Stimulated activated effector memory CD8-positive, alpha-beta T cell treated with anti-CD3 and anti-CD28 coated beads, Interleukin-12 subunit alpha, Interleukin-12 subunit beta, amount 100 ng/mL, for 72 hours (primary cell): ENCODE measurements around the gene PRR19.

Experiments used
- ATAC-seq: fragments of 150-1000 bp; cut with Tn5 transposase; 2 replicates; pipeline ENCODE4 v1.10.0; 2021
- DNase-seq, 2 donors: peaks; one replicate each; pipeline ENCODE4 v3.0.0; 2021 to 2022; ENCODE audit warnings: low spot score in 2 of 2
- H3K27ac Mint-ChIP-seq: one replicate; pipeline ENCODE4 v1.8.0; 2022; ENCODE audit warnings: mild to moderate bottlenecking, mixed read lengths
- H3K36me3 Mint-ChIP-seq: one replicate; pipeline ENCODE4 v1.8.0; 2022; ENCODE audit warnings: mild to moderate bottlenecking, mixed read lengths
- H3K4me1 Mint-ChIP-seq: one replicate; pipeline ENCODE4 v1.8.0; 2022; ENCODE audit warnings: mixed read lengths
- H3K4me3 Mint-ChIP-seq: one replicate; pipeline ENCODE4 v1.8.0; 2022; ENCODE audit warnings: mild to moderate bottlenecking, mixed read lengths
- H3K9me3 Mint-ChIP-seq: one replicate; pipeline ENCODE4 v1.8.0; 2022; ENCODE audit warnings: mixed read lengths

The PRR19 gene

DNA sequence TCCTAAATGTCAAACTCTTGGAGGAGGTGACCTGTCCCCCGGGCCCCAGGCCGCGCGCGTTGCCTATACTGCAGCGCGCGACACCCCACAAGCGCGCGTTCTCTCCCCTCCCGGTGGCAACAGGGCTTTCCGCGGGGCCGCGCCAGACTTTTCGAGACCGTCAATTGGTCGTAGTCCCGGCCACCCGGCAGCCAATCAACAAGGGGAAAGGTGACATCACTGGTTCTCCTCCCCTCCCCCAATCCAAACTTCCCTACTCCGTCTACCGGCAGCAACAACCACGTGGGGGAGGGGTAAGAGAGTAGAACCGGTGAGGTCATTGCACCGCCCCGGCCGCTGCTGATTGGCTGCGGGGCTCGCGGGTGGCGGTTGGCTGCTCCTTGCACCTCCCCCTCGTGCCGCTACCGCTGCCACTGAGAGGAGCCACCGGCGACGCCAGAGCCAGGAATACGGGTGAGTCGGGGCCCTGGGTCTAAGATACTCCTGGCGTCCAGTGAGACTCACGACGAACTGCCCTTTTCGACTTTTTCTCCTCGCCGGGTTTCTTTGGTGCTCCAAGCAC is 33.7 kb upstream of the PRR19 start:
- Mint-ChIP-seq H3K4me3 (no peak overlapping the region), H3K27ac (no peak overlapping the region), H3K4me1 (no peaks in the 10 kb centered on the region), H3K9me3 (no peaks in the 10 kb centered on the region), H3K36me3 (peaks cover 12% of the 10 kb centered on the region)
- DNase-seq, result peak in 1 of 2 donors; percentile 93
- ATAC-seq, result peak; percentile 75

DNA sequence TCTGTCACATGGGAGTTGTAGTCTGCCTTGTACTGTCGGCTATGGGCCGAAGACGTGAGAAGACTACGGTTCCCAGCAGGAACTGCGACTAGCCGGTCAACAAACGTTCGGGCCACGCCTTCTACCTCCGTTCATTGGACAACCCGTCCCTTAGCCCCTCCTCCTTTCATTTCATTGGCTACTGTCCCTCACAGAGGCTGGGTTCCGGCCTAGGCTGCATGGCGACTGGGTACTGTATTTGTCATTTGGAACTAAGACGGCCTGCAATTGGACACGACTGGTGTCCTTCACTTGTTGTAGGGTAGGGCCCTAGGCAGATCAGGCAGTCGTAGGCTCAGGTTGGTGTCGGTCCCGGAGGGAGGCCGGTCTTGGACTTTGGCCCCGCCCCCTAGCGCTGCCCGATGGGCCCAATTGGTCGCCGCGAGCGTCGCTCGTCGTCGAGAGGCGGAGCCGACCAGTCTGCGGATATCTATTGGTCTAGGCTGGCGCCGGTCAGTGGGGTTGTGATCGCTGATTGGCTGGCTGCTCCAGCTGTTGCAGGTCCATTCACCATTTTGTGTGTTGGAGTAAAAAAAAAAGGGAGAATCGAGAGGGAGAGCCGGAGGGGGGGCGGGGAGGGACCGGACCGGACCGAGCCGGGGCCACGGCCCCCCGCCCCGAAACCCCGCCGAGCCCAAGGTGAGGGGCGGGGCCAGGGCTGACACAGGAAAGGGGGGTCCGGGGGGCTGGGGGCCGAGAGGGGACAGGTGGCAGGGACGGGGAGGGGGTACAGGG is 33.0 kb upstream of the PRR19 start, which contains the start of gene CIC:
Gene CIC (plus strand): TSS at position 549 of the 774 bp plus-strand sequence. CDS start 2,532 bp downstream, outside the sequence.
- ATAC-seq, result peak; percentile 90
- peaks cover 6% of the 10 kb centered on the region for H3K4me1 Mint-ChIP-seq
- H3K36me3 Mint-ChIP-seq, result peaks cover 18% of the 10 kb centered on the region
- peak; percentile 95 to 99 for DNase-seq
- no peak within 1 kb of the TSS for H3K4me3 Mint-ChIP-seq
- H3K9me3 Mint-ChIP-seq, result no peaks in the 10 kb centered on the region
- no peak within 1 kb of the TSS for H3K27ac Mint-ChIP-seq

DNA sequence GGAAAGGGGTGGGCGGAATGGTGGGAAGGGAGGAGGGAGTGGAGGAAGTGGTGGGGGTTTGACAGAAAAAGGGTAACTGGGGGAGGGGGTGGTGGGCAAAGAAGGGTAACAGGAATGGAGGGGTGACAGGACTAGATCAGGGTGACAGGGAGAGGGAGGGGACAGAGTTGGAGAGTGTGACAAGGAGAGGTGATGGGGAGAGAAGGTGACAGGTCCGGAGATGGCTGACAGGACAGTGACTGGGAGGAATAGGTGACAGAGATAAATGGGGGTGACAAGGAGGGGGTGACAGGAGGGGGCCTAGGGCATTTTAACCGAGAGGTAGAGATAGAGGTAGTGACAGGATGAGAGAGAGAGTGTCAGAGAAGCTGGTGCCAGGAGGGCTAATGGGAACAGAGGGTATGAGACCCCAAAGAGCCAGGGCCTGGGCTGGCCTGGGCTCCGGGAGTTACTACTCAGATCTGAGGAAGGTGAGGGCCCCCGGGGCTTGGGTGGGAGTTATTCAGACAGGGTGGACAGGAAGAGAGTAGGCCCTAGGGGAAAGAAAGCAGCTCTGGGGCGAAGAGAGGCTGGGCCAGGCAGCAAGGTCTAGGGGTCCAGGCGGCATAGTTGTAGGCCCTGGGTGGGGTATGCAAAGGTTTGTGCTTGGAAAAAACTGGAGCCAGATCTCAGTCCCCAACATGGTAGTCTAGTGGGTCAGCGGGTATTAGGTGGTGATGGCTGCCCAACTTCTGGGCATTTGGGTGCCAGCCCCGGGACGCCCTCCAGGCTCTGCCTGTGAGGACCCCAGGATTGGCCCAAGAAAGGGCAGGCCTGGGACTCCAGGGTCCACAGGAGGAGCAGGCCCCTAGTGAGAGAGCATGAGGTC is 32.2 kb upstream of the PRR19 start:
- no peak overlapping the region for H3K4me3 Mint-ChIP-seq
- DNase-seq, result no peak
- no peaks in the 10 kb centered on the region for H3K9me3 Mint-ChIP-seq
- ATAC-seq, result no peak
- peaks cover 26% of the 10 kb centered on the region for H3K36me3 Mint-ChIP-seq
- no peak overlapping the region for H3K27ac Mint-ChIP-seq
- peaks cover 14% of the 10 kb centered on the region for H3K4me1 Mint-ChIP-seq

DNA sequence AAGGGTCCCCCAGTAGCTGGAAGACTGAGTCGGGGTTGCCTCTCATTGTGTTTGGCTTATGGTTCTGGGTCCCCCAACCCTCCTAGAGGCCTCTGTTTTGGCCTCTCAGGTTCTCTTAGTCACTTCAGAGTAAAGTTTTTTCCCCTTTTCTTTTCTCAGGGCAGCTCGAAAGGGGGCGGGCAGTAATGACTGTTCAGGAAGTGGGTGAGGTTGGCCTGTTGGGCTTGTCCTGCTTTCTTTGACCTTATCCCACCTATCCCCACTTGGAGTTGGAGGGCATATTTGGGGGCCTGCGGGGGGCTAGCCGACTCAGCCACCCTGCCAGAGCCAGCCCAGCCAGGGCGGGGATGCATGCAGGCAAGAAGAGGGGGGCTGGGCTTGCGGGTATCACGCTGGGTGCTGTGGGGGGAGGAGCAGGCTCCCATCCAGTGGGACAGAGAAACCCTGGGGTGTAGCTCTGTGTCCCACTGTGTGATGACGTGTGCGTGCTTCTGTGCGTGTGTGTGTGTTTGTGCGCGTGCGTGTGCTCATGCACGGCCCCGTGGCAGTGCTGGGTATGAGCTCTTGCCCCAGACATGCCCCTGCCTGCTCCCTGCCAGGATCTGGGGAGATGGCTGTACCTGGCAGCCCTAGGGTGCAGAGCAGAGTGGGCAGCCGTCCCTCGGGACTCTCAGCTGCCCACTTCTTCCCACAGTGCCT is 31.4 kb upstream of the PRR19 start:
- no peak overlapping the region for H3K27ac Mint-ChIP-seq
- H3K36me3 Mint-ChIP-seq, result peaks cover 34% of the 10 kb centered on the region
- peak; percentile 26 for ATAC-seq
- no peak overlapping the region for H3K4me3 Mint-ChIP-seq
- peak; percentile 58 to 81 for DNase-seq
- no peaks in the 10 kb centered on the region for H3K9me3 Mint-ChIP-seq
- peaks cover 22% of the 10 kb centered on the region for H3K4me1 Mint-ChIP-seq

DNA sequence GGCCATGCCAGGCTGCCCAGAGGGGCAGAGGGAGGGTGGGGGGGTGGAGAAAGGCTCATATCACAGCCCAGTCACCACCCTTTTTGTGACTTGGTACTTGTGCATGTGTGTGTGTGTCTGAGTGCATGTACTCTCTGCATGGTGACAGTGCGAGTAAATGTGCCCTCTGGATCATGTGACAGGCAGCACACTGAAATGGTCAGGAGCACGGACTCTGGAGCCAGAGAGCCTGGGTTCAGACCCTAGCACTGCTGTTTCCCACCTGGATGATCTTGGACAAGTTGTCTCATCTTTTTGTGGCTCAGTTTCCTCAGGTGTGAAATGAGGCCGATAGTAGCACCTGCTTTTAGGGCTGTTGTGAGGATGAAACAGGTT is 30.9 kb upstream of the PRR19 start:
- ATAC-seq (no peak), DNase-seq (no peak)
- Mint-ChIP-seq H3K27ac (no peak overlapping the region), H3K36me3 (peaks cover 40% of the 10 kb centered on the region), H3K4me3 (no peak overlapping the region), H3K4me1 (peaks cover 28% of the 10 kb centered on the region), H3K9me3 (no peaks in the 10 kb centered on the region)

DNA sequence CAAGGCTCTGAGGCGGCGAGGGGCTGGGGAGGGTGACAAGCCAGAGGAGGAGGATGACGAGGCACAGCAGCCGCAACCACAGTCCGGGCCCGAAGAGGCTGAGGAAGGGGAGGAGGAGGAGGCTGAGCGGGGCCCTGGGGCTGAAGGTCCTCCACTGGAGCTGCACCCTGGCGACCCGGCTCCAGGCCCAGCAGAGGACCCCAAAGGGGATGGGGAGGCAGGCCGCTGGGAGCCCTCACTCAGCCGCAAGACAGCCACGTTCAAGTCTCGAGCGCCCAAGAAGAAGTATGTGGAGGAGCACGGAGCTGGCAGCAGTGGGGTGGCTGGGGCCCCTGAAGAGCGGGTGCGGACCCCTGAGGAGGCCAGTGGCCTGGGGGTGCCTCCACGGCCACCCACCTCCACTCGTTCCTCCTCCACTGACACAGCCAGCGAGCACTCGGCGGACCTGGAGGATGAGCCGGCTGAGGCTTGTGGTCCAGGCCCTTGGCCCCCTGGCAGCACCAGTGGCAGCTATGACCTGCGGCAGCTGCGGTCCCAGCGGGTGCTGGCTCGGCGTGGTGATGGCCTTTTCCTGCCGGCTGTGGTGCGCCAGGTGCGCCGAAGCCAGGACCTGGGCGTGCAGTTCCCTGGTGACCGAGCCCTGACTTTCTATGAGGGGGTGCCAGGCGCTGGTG is 29.9 kb upstream of the PRR19 start:
- H3K36me3 Mint-ChIP-seq, result peaks cover 43% of the 10 kb centered on the region
- DNase-seq (no peak), ATAC-seq (no peak)
- H3K9me3 Mint-ChIP-seq, result no peaks in the 10 kb centered on the region
- H3K4me1 Mint-ChIP-seq, result peaks cover 37% of the 10 kb centered on the region
- H3K27ac Mint-ChIP-seq, result no peak overlapping the region
- H3K4me3 Mint-ChIP-seq, result no peak overlapping the region

DNA sequence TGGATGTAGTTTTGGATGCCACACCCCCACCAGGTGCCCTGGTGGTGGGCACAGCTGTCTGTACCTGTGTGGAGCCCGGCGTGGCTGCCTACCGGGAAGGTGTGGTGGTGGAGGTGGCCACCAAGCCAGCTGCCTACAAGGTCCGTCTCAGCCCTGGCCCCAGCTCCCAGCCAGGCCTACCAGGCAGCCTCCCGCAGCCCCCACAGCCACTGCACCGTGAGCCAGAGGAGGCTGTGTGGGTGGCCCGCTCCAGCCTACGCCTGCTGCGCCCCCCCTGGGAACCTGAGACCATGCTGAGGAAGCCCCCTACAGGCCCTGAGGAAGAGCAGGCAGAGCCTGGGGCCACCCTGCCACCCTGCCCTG is 29.4 kb upstream of the PRR19 start:
- no peak overlapping the region for H3K27ac Mint-ChIP-seq
- peaks cover 47% of the 10 kb centered on the region for H3K36me3 Mint-ChIP-seq
- ATAC-seq, result no peak

DNA sequence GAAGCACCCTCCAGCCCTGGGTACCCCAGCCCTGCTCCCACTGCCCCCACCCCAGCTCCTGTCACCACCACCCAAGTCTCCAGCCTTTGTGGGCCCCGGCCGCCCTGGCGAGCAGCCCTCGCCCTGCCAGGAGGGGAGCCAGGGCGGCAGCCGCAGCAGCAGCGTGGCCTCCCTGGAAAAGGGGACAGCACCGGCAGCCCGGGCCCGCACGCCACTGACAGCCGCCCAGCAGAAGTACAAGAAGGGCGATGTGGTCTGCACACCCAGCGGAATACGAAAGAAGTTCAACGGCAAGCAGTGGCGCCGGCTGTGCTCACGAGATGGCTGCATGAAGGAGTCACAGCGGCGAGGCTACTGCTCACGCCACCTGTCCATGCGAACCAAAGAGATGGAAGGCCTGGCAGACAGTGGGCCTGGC is 28.9 kb upstream of the PRR19 start:
- Mint-ChIP-seq H3K9me3 (no peaks in the 10 kb centered on the region), H3K36me3 (peaks cover 52% of the 10 kb centered on the region), H3K4me3 (no peak overlapping the region), H3K4me1 (peaks cover 45% of the 10 kb centered on the region), H3K27ac (no peak overlapping the region)
- ATAC-seq (no peak), DNase-seq (no peak)

More for the DNA sequence above, 29.4 kb upstream of the PRR19 start:
- Mint-ChIP-seq H3K4me1 (peaks cover 40% of the 10 kb centered on the region), H3K4me3 (no peak overlapping the region), H3K9me3 (no peaks in the 10 kb centered on the region)
- no peak for DNase-seq

DNA sequence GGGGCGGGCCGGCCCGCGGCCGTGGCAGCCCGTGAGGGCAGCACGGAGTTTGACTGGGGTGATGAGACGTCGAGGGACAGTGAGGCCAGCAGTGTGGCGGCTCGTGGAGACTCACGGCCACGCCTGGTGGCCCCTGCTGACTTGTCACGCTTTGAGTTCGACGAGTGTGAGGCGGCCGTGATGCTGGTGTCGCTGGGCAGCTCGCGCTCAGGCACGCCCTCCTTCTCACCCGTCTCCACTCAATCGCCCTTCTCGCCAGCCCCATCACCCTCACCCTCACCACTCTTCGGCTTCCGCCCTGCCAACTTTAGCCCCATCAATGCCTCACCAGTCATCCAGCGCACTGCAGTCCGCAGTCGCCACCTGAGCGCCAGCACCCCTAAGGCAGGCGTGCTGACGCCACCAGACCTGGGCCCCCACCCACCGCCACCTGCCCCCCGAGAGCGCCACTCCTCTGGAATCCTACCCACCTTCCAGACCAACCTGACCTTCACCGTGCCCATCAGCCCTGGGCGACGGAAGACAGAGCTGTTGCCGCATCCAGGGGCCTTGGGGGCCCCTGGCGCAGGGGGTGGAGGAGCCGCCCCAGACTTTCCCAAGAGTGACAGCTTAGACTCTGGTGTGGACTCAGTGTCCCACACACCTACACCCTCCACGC is 28.4 kb upstream of the PRR19 start:
- DNase-seq (no peak), ATAC-seq (no peak)
- Mint-ChIP-seq H3K36me3 (peaks cover 58% of the 10 kb centered on the region), H3K9me3 (no peaks in the 10 kb centered on the region), H3K4me3 (no peak overlapping the region), H3K4me1 (peaks cover 51% of the 10 kb centered on the region), H3K27ac (no peak overlapping the region)

DNA sequence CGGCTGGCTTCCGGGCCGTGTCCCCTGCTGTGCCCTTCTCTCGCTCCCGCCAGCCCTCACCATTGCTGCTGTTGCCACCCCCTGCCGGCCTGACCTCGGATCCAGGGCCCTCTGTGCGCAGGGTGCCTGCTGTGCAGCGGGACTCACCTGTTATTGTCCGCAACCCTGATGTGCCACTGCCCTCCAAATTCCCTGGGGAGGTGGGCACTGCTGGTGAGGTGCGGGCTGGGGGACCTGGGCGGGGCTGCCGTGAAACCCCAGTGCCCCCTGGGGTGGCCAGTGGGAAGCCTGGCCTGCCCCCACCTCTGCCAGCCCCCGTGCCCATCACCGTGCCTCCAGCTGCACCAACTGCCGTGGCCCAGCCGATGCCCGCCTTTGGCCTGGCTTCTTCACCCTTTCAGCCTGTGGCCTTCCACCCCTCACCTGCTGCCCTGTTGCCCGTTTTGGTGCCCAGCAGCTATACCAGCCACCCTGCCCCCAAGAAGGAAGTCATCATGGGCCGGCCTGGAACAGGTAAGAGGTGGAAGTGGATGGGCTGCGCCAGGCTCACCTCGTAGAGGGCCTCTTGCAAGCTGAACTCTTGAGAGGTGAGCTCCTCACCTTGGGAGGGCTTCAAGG is 27.8 kb upstream of the PRR19 start:
- H3K4me1 Mint-ChIP-seq, result peaks cover 57% of the 10 kb centered on the region
- ATAC-seq (no peak), DNase-seq (no peak)
- no peak overlapping the region for H3K27ac Mint-ChIP-seq
- no peaks in the 10 kb centered on the region for H3K9me3 Mint-ChIP-seq
- no peak overlapping the region for H3K4me3 Mint-ChIP-seq
- peaks cover 63% of the 10 kb centered on the region for H3K36me3 Mint-ChIP-seq

DNA sequence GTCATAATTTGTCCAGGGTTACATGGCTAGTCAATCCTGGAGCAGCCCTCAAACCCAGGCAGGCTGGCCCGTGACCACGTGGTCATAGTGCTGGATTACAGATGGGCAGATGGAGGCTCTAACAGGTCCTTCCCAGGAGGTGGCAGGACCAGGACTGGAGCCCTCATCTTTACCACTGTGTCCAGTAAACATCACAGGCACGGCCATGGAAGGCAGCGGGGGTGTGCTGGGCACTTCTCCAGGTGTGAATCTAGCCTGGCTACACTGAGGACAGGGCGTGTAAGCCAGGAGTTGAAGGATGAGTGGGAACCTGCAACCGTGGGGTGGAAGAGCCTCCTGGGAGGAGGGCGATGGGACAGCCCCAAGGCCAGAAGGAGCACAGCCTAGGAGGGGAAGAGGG is 26.8 kb upstream of the PRR19 start:
- H3K9me3 Mint-ChIP-seq, result no peaks in the 10 kb centered on the region
- H3K4me3 Mint-ChIP-seq, result peak overlapping the region; percentile 51
- no peak for DNase-seq
- no peak for ATAC-seq
- peak overlapping the region; percentile 77 for H3K27ac Mint-ChIP-seq
- peaks cover 70% of the 10 kb centered on the region for H3K36me3 Mint-ChIP-seq
- peaks cover 64% of the 10 kb centered on the region for H3K4me1 Mint-ChIP-seq

DNA sequence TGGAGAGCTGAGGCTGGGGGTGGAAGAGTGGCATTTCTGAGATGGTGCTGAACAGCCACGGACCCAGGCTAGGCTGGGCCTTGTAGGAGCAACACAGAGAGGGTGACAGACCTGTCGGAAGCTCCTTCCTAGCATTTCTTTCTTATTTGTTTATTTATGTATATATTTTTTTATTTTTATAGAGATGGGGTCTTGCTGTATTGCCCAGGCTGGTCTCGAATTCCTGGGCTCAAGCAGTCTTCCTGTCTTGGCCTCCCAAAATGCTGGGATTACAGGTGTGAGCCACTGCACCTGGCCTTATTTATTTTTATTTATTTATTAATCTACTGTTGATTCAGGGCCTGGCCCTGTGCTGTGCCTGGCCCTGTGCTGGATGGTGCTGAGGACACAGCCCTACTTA is 26.4 kb upstream of the PRR19 start:
- ATAC-seq (no peak), DNase-seq (no peak)
- peaks cover 70% of the 10 kb centered on the region for H3K36me3 Mint-ChIP-seq
- peaks cover 64% of the 10 kb centered on the region for H3K4me1 Mint-ChIP-seq
- H3K4me3 Mint-ChIP-seq, result peak overlapping the region; percentile 51
- no peaks in the 10 kb centered on the region for H3K9me3 Mint-ChIP-seq
- peak overlapping the region; percentile 77 for H3K27ac Mint-ChIP-seq

DNA sequence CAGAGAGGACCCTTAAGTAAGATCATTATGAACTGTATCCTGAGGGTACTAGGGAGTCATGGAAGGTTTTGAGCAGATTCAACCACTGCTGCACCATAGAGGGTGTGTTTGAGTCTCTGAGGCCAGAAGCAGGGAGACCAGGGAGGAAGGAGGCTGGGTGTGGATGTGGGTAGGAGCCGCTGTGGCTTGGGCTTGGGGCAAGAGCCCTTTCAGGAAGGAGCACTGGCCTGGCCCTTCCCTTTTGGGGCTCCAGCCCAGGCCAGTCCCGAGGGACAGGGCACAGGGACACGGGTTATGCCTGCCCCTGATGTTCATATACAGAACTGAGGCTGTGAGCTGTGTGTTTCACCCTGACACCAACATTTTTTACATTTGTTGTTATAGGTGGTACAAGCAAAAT is 25.6 kb upstream of the PRR19 start:
- ATAC-seq (no peak), DNase-seq (no peak)
- H3K4me3 Mint-ChIP-seq, result peak overlapping the region; percentile 51
- H3K4me1 Mint-ChIP-seq, result peaks cover 64% of the 10 kb centered on the region
- peaks cover 70% of the 10 kb centered on the region for H3K36me3 Mint-ChIP-seq
- no peaks in the 10 kb centered on the region for H3K9me3 Mint-ChIP-seq
- H3K27ac Mint-ChIP-seq, result peak overlapping the region; percentile 77

DNA sequence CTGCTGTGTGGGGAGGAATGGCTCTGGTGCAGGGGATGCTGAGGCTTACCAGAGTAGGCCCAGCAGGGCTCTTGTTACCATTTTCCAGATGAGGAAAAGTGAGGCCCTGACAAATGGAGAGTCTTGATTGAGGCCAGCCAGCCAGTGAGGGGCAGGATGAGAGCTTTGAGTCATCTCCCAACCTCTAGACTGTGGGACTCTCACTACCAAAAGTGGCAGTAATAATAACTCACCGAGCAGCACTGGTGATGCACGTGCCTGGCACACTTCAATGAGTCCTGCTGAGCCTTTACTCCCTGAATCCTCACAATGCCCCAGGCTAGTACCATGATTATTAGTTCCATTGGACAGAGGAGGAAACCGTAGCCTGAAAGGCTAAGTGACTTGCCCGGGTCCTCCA is 25.1 kb upstream of the PRR19 start:
- Mint-ChIP-seq H3K27ac (peak overlapping the region; percentile 29), H3K36me3 (peaks cover 75% of the 10 kb centered on the region), H3K4me3 (peak overlapping the region; percentile 51), H3K9me3 (no peaks in the 10 kb centered on the region), H3K4me1 (peaks cover 64% of the 10 kb centered on the region)
- ATAC-seq (peak; percentile 65), DNase-seq (no peak)
